HEK293T (cell line): ENCODE measurements around the gene RAVER1.

Experiments
- ARNT ChIP-seq: fragments of 450-650 bp; IDR thresholded peaks from 2 replicates; pipeline ENCODE4 v1.6.1; 2017; ENCODE audit warnings: mild to moderate bottlenecking
- BHLHE40 ChIP-seq: fragments of 450-650 bp; IDR thresholded peaks from 2 replicates; pipeline ENCODE4 v1.6.1; 2016; ENCODE audit warnings: mild to moderate bottlenecking, moderate library complexity, borderline replicate concordance
- FOXA1 ChIP-seq: fragments of 450-650 bp; IDR thresholded peaks from 2 replicates; pipeline ENCODE4 v1.6.1; 2016; ENCODE audit warnings: mild to moderate bottlenecking
- FOXK2 ChIP-seq: fragments of 450-650 bp; IDR thresholded peaks from 2 replicates; pipeline ENCODE4 v1.6.1; 2016; ENCODE audit warnings: mild to moderate bottlenecking
- FOXM1 ChIP-seq: fragments of 450-650 bp; IDR thresholded peaks from 2 replicates; pipeline ENCODE4 v1.6.1; 2017; ENCODE audit warnings: mild to moderate bottlenecking, borderline replicate concordance
- HDGF ChIP-seq: fragments of 450-650 bp; IDR thresholded peaks from 2 replicates; pipeline ENCODE4 v1.6.1; 2017; ENCODE audit warnings: antibody characterized with exemption, borderline replicate concordance
- NFRKB ChIP-seq: fragments of 450-650 bp; IDR thresholded peaks from 2 replicates; pipeline ENCODE4 v1.6.1; 2016; ENCODE audit warnings: mild to moderate bottlenecking, moderate library complexity
- PKNOX1 ChIP-seq: fragments of 450-650 bp; IDR thresholded peaks from 2 replicates; pipeline ENCODE4 v1.6.1; 2016
- SP1 ChIP-seq: fragments of 450-650 bp; IDR thresholded peaks from 2 replicates; pipeline ENCODE4 v1.6.1; 2017
- TARDBP ChIP-seq: fragments of 450-650 bp; IDR thresholded peaks from 2 replicates; pipeline ENCODE4 v1.6.1; 2016

GRCh38 chr19:10286803-10287737 lies 46.3 kb downstream of the RAVER1 start, which contains the start of gene ICAM4:
- no peak for TF ChIP-seq TARDBP
- TF ChIP-seq FOXM1: no peak
- TF ChIP-seq SP1: no peak
- no peak for TF ChIP-seq PKNOX1
- no peak for TF ChIP-seq HDGF
- TF ChIP-seq FOXA1: no peak
- TF ChIP-seq BHLHE40: no peak
- no peak for TF ChIP-seq FOXK2
- no peak for TF ChIP-seq NFRKB
- no peak for TF ChIP-seq ARNT
